ENCODE data around the gene HSPA14. TPM values are rescaled to one million over a fixed set of nuclear protein-coding genes. Genes with fewer than 3 reads are reported as not detected.

Gene HSPA14
- total RNA-seq, 3 donors from 2014 or later (not counting 1 experiment from before 2014, with no cell fraction given): 18.9 to 25.6 (median 24.5) TPM

GRCh38 chr10:14801723-14802122 is 36.4 kb upstream of the HSPA14 start:
- Mint-ChIP-seq H3K9me3 (no peaks in the 10 kb centered on the region), H3K27ac (no peak overlapping the region), H3K27me3 (ENCODE audit: low read depth in 2 of 2) (peaks cover 6 to 12% of the 10 kb centered on the region in 2 donors), H3K36me3 (no peaks in the 10 kb centered on the region), H3K4me1 (no peaks in the 10 kb centered on the region), H3K4me3 (no peak overlapping the region)
- Histone ChIP-seq H3K27ac (ENCODE audit: low read length) (no peak overlapping the region), H3K27me3 (ENCODE audit: control insufficient read depth, insufficient read depth, low read length) (no peaks in the 10 kb centered on the region), H3K9me3 (ENCODE audit: control insufficient read depth, insufficient read depth, low read length) (no peaks in the 10 kb centered on the region), H3K4me1 (ENCODE audit: control insufficient read depth, insufficient read depth, low read length) (no peaks in the 10 kb centered on the region), H3K36me3 (ENCODE audit: control insufficient read depth, insufficient read depth, low read length) (no peaks in the 10 kb centered on the region), H3K4me3 (ENCODE audit: low read length) (no peak overlapping the region)
- intact Hi-C loops (cut with micrococcal nuclease): no loop called here
- ATAC-seq: no peak
- DNase-seq: no peak
- 85% methylated on average over 5 of the region's 5 CpGs for WGBS (ENCODE audit: insufficient coverage)
- no peak for TF ChIP-seq CTCF (IDR thresholded peaks at IDR 0.05)

DNA sequence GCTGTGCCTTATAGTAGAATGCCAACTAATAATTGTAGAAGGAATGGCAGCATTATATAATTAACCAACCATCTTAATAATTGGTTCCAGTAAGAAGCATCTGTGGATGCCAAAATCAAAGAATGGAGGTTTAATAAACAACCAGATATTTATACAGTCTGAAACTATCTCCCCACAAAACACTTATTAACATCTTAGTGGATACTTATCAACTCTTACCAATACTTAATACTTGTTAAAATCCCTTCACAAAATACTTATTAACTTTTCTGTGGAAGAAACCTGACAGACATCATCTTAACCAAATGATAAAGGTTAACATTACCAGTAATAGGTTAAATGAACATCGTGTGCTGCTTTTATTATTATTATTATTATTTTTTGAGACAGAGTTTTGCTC is 34.3 kb upstream of the HSPA14 start:
- Histone ChIP-seq H3K4me1 (ENCODE audit: control insufficient read depth, insufficient read depth, low read length) (no peaks in the 10 kb centered on the region), H3K4me3 (ENCODE audit: low read length) (no peak overlapping the region), H3K27ac (ENCODE audit: low read length) (no peak overlapping the region), H3K36me3 (ENCODE audit: control insufficient read depth, insufficient read depth, low read length) (no peaks in the 10 kb centered on the region), H3K27me3 (ENCODE audit: control insufficient read depth, insufficient read depth, low read length) (no peaks in the 10 kb centered on the region), H3K9me3 (ENCODE audit: control insufficient read depth, insufficient read depth, low read length) (no peaks in the 10 kb centered on the region)
- no peak for TF ChIP-seq CTCF (IDR thresholded peaks at IDR 0.05)
- Mint-ChIP-seq H3K4me1 (no peaks in the 10 kb centered on the region), H3K4me3 (no peak overlapping the region), H3K36me3 (no peaks in the 10 kb centered on the region), H3K27me3 (ENCODE audit: low read depth in 2 of 2) (peaks cover 6 to 12% of the 10 kb centered on the region in 2 donors), H3K27ac (no peak overlapping the region), H3K9me3 (no peaks in the 10 kb centered on the region)
- no peak for DNase-seq
- intact Hi-C loops (cut with micrococcal nuclease): no loop called here
- ATAC-seq: no peak
- no CpG with 5 or more reads among the region's 1 CpG for WGBS (ENCODE audit: insufficient coverage)

DNA sequence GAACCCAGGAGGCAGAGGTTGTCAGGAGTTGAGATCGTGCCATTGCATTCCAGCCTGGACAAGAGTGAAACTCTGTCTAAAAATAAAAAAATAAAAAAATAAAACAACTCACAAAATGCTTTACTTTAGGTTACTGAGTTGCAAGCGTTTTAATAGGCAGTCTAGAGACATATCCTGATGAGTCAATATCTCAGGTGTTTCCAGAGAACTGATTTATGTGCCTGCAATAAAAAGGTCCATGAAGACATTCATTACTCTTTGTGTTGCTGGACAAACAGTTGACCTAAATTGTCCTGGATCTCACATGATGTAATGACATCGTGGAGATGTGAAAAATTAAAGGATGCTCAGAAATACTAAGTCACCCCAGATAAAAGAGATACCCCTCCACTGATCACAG is 31.8 kb upstream of the HSPA14 start:
- Mint-ChIP-seq H3K9me3 (no peaks in the 10 kb centered on the region), H3K36me3 (no peaks in the 10 kb centered on the region), H3K4me1 (no peaks in the 10 kb centered on the region), H3K27ac (no peak overlapping the region), H3K27me3 (ENCODE audit: low read depth in 2 of 2) (peaks cover 4 to 6% of the 10 kb centered on the region in 2 donors), H3K4me3 (no peak overlapping the region)
- Histone ChIP-seq H3K36me3 (ENCODE audit: control insufficient read depth, insufficient read depth, low read length) (no peaks in the 10 kb centered on the region), H3K27ac (ENCODE audit: low read length) (no peak overlapping the region), H3K4me3 (ENCODE audit: low read length) (no peak overlapping the region), H3K4me1 (ENCODE audit: control insufficient read depth, insufficient read depth, low read length) (no peaks in the 10 kb centered on the region), H3K9me3 (ENCODE audit: control insufficient read depth, insufficient read depth, low read length) (no peaks in the 10 kb centered on the region), H3K27me3 (ENCODE audit: control insufficient read depth, insufficient read depth, low read length) (no peaks in the 10 kb centered on the region)
- ATAC-seq (no peak), DNase-seq (no peak)
- TF ChIP-seq CTCF (IDR thresholded peaks at IDR 0.05): no peak
- WGBS (ENCODE audit: insufficient coverage): 98% methylated on average over 2 of the region's 3 CpGs
- intact Hi-C loops (cut with micrococcal nuclease): no loop called here

All from natural killer cell (primary cell).